Ovary (tissue), 9 donors: ENCODE data around the gene DNAAF1. TPM values are rescaled to one million over a fixed set of nuclear protein-coding genes. Genes with fewer than 3 reads are reported as not detected.

Source experiments
- DNase-seq, 5 donors: peaks; one replicate each; pipeline ENCODE4 v3.0.0-alpha.2; 2019 to 2020
- H3K27ac ChIP-seq, 2 donors: fragments of 200-600 bp; one replicate each; pipeline versions ENCODE4 v1.5.1 to v1.8.0; 2019 to 2022
- H3K27me3 ChIP-seq: fragments of 200-600 bp; one replicate; pipeline ENCODE4 v1.8.0; 2022
- H3K36me3 ChIP-seq: fragments of 200-600 bp; sonication (generic); one replicate; pipeline ENCODE4 v1.5.1; 2019
- H3K4me1 ChIP-seq: one replicate; pipeline ENCODE4 v1.8.1; 2013; ENCODE audit warnings: mild to moderate bottlenecking, moderate library complexity; ENCODE audit not compliant: insufficient read depth
- H3K4me3 ChIP-seq: fragments of 200-600 bp; sonication (generic); one replicate; pipeline ENCODE4 v1.5.1; 2017
- H3K9me3 ChIP-seq, 2 donors: fragments of 200-600 bp in 1 of 2; sonication (generic) in 1 of 2; one replicate each; pipeline versions ENCODE4 v1.5.1 to v1.8.1; 2013 to 2019; ENCODE audit warnings: mild to moderate bottlenecking in 1 of 2, moderate library complexity in 1 of 2
- EP300 ChIP-seq: sonication (generic); formaldehyde crosslinking; IDR thresholded peaks from one replicate; pipeline ENCODE4 v1.6.1; 2017; ENCODE audit warnings: antibody characterized with exemption
- POLR2A ChIP-seq: fragments of 450-650 bp; IDR thresholded peaks from one replicate; pipeline ENCODE4 v1.6.1; 2017; ENCODE audit warnings: antibody characterized with exemption, mild to moderate bottlenecking, moderate library complexity
- WGBS, 3 donors: extraction: QIAGEN DNeasy Blood & Tissue Kit in 1 of 3; methylation state at CpG; one replicate each; pipeline versions ENCODE4 v1.1.5 to v1.1.7; 2013 to 2017; 5-methylcytosine and 5-hydroxymethylcytosine counted together
- intact Hi-C, 4 donors: fragments of 100-400 bp; cut with DNase I; formaldehyde crosslinking; loops; one replicate each; pipeline versions ENCODE4 v1.11.0 to v1.15.1; 2022 to 2023
- polyA plus RNA-seq, 2 donors: library from polyadenylated mRNA; stranded (reverse); fragments of 200-250 nt in 1 of 2; fragments of 350-450 nt in 1 of 2; fragmentation: Illumina TruSeq in 1 of 2; extraction: RNeasy Lipid Tissue Mini Kit (QIAGEN cat#74804) in 1 of 2; gene quantifications; one replicate each; pipeline ENCODE4 v1.2.3, GENCODE V29; 2013 to 2014
- total RNA-seq, 7 donors: library from RNA; depleted of rRNA in 2 of 7; stranded (reverse); fragments of >200 nt in 2 of 7; fragmentation: NEBNext Ultra II Directional in 3 of 7; extraction: Animal tissue kit (Norgen Biotek cat#: 25700) in 3 of 7; gene quantifications; one replicate each; pipeline versions ENCODE4 v1.1.0 to v1.2.4, GENCODE V29; 2016 to 2023
- TF ChIP-seq, protein P1 (sequence below), 3 donors: fragments of 450-650 bp in 2 of 3; fragments of 200-600 bp in 1 of 3; IDR thresholded peaks; one replicate each; pipeline versions ENCODE4 v1.5.1 to v1.8.0; 2016 to 2022; ENCODE audit warnings: antibody characterized with exemption in 3 of 3, mild to moderate bottlenecking in 1 of 3
- donor health status: DM: no; HTN: no; CAD: no; lungs with moderate emphysema.
- donor health status: DM: no; HTN: no; CAD: no.
- donor health status: Bipolar disorder and iron deficiency.
- donor health status: DM: yes; HTN: yes; CAD: no.
- donor health status: DM: no; HTN: no; CAD: no.
- donor health status: DM: yes; HTN: yes; CAD: no.

The DNAAF1 gene
- total and polyA plus RNA-seq, 9 donors = 0.33 to 42.6 (median 1.8) TPM

GRCh38 chr16:84138500-84138823 is 6.6 kb upstream of the DNAAF1 start:
- no peaks in the 10 kb centered on the region for H3K36me3 ChIP-seq
- H3K27me3 ChIP-seq = no peaks in the 10 kb centered on the region
- H3K4me1 ChIP-seq = peaks cover 2% of the 10 kb centered on the region
- intact Hi-C loops = no loop called here
- H3K27ac ChIP-seq = no peak overlapping the region
- TF ChIP-seq, protein P1, sequence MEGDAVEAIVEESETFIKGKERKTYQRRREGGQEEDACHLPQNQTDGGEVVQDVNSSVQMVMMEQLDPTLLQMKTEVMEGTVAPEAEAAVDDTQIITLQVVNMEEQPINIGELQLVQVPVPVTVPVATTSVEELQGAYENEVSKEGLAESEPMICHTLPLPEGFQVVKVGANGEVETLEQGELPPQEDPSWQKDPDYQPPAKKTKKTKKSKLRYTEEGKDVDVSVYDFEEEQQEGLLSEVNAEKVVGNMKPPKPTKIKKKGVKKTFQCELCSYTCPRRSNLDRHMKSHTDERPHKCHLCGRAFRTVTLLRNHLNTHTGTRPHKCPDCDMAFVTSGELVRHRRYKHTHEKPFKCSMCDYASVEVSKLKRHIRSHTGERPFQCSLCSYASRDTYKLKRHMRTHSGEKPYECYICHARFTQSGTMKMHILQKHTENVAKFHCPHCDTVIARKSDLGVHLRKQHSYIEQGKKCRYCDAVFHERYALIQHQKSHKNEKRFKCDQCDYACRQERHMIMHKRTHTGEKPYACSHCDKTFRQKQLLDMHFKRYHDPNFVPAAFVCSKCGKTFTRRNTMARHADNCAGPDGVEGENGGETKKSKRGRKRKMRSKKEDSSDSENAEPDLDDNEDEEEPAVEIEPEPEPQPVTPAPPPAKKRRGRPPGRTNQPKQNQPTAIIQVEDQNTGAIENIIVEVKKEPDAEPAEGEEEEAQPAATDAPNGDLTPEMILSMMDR (IDR thresholded peaks at IDR 0.05) = no peak
- no peak for TF ChIP-seq EP300
- no peak for TF ChIP-seq POLR2A
- H3K9me3 ChIP-seq = no peaks in the 10 kb centered on the region
- WGBS, 3 donors = 39 to 57% (median 41%) methylated on average over 2 of the region's 2 CpGs
- no peak overlapping the region for H3K4me3 ChIP-seq
- DNase-seq = no peak

DNA sequence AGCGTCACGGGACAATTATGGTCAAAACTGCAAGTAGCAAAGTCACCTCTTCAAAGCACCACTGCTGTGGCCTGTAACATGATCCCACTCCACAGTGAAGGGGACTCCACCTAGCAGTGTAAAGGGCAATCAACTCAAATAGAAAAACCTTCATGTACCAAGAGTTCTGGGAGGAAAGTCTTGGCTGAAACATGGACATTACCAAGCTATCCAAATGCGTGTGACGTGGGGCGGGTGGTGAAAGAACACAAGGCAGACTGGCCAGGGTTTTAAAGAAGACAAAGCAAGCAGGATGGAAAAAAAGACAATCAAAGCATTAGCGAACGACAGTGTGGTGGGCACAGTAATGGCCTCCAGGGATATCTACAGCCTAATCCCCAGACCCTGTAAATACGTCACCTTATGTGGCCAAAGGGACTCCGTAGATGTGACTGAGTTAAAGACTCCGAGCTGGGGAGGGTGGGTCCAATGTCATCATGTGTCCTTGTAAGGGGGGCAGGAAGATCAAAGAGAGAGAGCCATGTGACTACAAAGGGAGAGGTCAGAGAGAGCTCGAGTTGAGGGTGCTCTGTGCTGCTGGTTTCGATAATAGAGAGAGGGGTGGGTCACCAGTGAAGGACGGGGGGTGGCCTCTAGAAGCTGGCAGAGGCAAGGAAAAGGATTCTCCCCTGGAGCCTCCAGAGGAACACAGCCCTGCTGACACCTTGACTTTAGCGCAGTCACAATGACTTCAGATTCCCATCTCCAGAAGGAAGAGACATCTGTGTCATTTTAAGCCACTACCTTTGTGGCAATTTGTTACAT is 6.1 kb upstream of the DNAAF1 start:
- DNase-seq = no peak
- Histone ChIP-seq H3K4me3 (no peak overlapping the region), H3K9me3 (no peaks in the 10 kb centered on the region), H3K27me3 (no peaks in the 10 kb centered on the region), H3K4me1 (peaks cover 5% of the 10 kb centered on the region), H3K36me3 (no peaks in the 10 kb centered on the region), H3K27ac (no peak overlapping the region)
- WGBS, 3 donors = 69 to 72% (median 69%) methylated on average over 14 of the region's 14 CpGs
- no peak for TF ChIP-seq POLR2A
- TF ChIP-seq, protein P1 (IDR thresholded peaks at IDR 0.05) = no peak
- no peak for TF ChIP-seq EP300
- intact Hi-C loops = no loop called here

- H3K4me3 ChIP-seq = no peak overlapping the region
- no peak for TF ChIP-seq POLR2A
- TF ChIP-seq EP300 = no peak
- TF ChIP-seq, protein P1 (IDR thresholded peaks at IDR 0.05) = no peak
- H3K36me3 ChIP-seq = no peaks in the 10 kb centered on the region
- H3K27ac ChIP-seq = no peak overlapping the region
- H3K27me3 ChIP-seq = no peaks in the 10 kb centered on the region
- H3K4me1 ChIP-seq = peaks cover 5% of the 10 kb centered on the region
- intact Hi-C loops = no loop called here
- H3K9me3 ChIP-seq = no peaks in the 10 kb centered on the region
- no peak for DNase-seq
- 77 to 79% (median 79%) methylated on average over 6 of the region's 6 CpGs for WGBS, 3 donors
These were observed 5.4 kb upstream of the DNAAF1 start for GRCh38 chr16:84139628-84140258.

- no peak overlapping the region for H3K27ac ChIP-seq
- WGBS, 3 donors = 87 to 90% (median 88%) methylated on average over 13 of the region's 13 CpGs
- no peak for DNase-seq
- H3K9me3 ChIP-seq = no peaks in the 10 kb centered on the region
- peaks cover 5% of the 10 kb centered on the region for H3K4me1 ChIP-seq
- H3K4me3 ChIP-seq = no peak overlapping the region
- no peaks in the 10 kb centered on the region for H3K27me3 ChIP-seq
- intact Hi-C loops = no loop called here
- TF ChIP-seq EP300 (no peak), POLR2A (no peak)
- TF ChIP-seq, protein P1 (IDR thresholded peaks at IDR 0.05) = no peak
- H3K36me3 ChIP-seq = no peaks in the 10 kb centered on the region
These were observed 3.9 kb upstream of the DNAAF1 start for GRCh38 chr16:84141143-84141670.
